A549 (cell line): ENCODE data around the gene CDK14.

Experiments
- CEBPB ChIP-seq, 2 experiments: fragments of >200 bp in 1 of 2; sonication (Bioruptor Twin) in 1 of 2; formaldehyde crosslinking in 1 of 2; IDR thresholded peaks; 2 replicates each; pipeline ENCODE4 v1.6.1; 2012 to 2016
- EP300 ChIP-seq, 2 experiments: fragments of >200 bp; sonication (Bioruptor Twin); formaldehyde crosslinking; IDR thresholded peaks; 2 replicates in 1 of 2; 3 replicates in 1 of 2; pipeline ENCODE4 v1.6.1; 2016 to 2017
- KDM5A ChIP-seq: fragments of 200-600 bp; sonication (generic); IDR thresholded peaks from 2 replicates; pipeline ENCODE4 v1.6.1; 2016; ENCODE audit warnings: antibody characterized with exemption, mild to moderate bottlenecking
- SMC3 ChIP-seq: fragments of >200 bp; sonication (Bioruptor Twin); formaldehyde crosslinking; IDR thresholded peaks from 3 replicates; pipeline ENCODE4 v1.6.1; 2018; ENCODE audit warnings: inconsistent platforms
- TF ChIP-seq, protein P1 (sequence below): fragments of >200 bp; sonication (Bioruptor Twin); formaldehyde crosslinking; IDR thresholded peaks from 3 replicates; pipeline ENCODE4 v1.5.1; 2016
- TF ChIP-seq, protein P2 (sequence below): IDR thresholded peaks from 2 replicates; pipeline ENCODE4 v1.6.1; 2012; ENCODE audit warnings: low read depth, borderline replicate concordance

GRCh38 chr7:90968871-90969270 lies 372.8 kb downstream of the CDK14 start:
- TF ChIP-seq SMC3 (no peak), CEBPB (IDR thresholded peaks at IDR 0.05) (no peak), KDM5A (no peak), EP300 (IDR thresholded peaks at IDR 0.05) (no peak)
- TF ChIP-seq, protein P1, sequence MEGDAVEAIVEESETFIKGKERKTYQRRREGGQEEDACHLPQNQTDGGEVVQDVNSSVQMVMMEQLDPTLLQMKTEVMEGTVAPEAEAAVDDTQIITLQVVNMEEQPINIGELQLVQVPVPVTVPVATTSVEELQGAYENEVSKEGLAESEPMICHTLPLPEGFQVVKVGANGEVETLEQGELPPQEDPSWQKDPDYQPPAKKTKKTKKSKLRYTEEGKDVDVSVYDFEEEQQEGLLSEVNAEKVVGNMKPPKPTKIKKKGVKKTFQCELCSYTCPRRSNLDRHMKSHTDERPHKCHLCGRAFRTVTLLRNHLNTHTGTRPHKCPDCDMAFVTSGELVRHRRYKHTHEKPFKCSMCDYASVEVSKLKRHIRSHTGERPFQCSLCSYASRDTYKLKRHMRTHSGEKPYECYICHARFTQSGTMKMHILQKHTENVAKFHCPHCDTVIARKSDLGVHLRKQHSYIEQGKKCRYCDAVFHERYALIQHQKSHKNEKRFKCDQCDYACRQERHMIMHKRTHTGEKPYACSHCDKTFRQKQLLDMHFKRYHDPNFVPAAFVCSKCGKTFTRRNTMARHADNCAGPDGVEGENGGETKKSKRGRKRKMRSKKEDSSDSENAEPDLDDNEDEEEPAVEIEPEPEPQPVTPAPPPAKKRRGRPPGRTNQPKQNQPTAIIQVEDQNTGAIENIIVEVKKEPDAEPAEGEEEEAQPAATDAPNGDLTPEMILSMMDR = no peak
- TF ChIP-seq, protein P2, sequence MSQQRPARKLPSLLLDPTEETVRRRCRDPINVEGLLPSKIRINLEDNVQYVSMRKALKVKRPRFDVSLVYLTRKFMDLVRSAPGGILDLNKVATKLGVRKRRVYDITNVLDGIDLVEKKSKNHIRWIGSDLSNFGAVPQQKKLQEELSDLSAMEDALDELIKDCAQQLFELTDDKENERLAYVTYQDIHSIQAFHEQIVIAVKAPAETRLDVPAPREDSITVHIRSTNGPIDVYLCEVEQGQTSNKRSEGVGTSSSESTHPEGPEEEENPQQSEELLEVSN = no peak
